Gastrocnemius medialis (tissue), 4 donors: Measurements from ENCODE around the gene PCSK5. TPM values are rescaled to one million over a fixed set of nuclear protein-coding genes. Genes with fewer than 3 reads are reported as not detected.

ENCODE experiments used
- ATAC-seq, 2 donors: fragments of 150-250 bp; one replicate each; pipeline ENCODE4 v1.9.1; 2016
- DNase-seq, 2 donors: peaks; one replicate each; pipeline ENCODE4 v3.0.0-alpha.2; 2019
- H3K27ac ChIP-seq, 4 donors: fragments of 200-600 bp; sonication (generic); 1 replicate in 1 of 4; 2 replicates in 3 of 4; pipeline ENCODE4 v1.5.1; 2016 to 2018; ENCODE audit warnings: mild to moderate bottlenecking in 2 of 4, moderate library complexity in 1 of 4
- H3K27me3 ChIP-seq, 3 donors: fragments of 200-600 bp; sonication (generic) in 2 of 3; 1 replicate in 1 of 3; 2 replicates in 2 of 3; pipeline versions ENCODE4 v1.5.1 to v1.6.0; 2016 to 2019; ENCODE audit warnings: mild to moderate bottlenecking in 1 of 3, moderate library complexity in 1 of 3
- H3K36me3 ChIP-seq, 2 donors: fragments of 200-600 bp; sonication (generic) in 1 of 2; one replicate each; pipeline ENCODE4 v1.5.1; 2017 to 2018
- H3K4me1 ChIP-seq, 2 donors: fragments of 200-600 bp; sonication (generic) in 1 of 2; one replicate each; pipeline ENCODE4 v1.5.1; 2016 to 2017; ENCODE audit warnings: mild to moderate bottlenecking in 2 of 2
- H3K4me3 ChIP-seq, 4 donors: fragments of 200-600 bp; sonication (generic) in 3 of 4; 1 replicate in 1 of 4; 2 replicates in 3 of 4; pipeline ENCODE4 v1.5.1; 2016 to 2019; ENCODE audit warnings: mild to moderate bottlenecking in 2 of 4
- H3K9me3 ChIP-seq, 3 donors: fragments of 200-600 bp; sonication (generic) in 2 of 3; 1 replicate in 1 of 3; 2 replicates in 2 of 3; pipeline ENCODE4 v1.5.1; 2016 to 2019
- POLR2A ChIP-seq, 2 donors: fragments of 450-650 bp; IDR thresholded peaks; one replicate each; pipeline ENCODE4 v1.6.1; 2017; ENCODE audit warnings: antibody characterized with exemption in 2 of 2, mild to moderate bottlenecking in 2 of 2, moderate library complexity in 2 of 2
- in situ Hi-C, 4 donors: fragments of 200-750 bp; cut with MboI; loops; one replicate each; pipeline versions ENCODE4 v1.15.0 to v1.8.0; 2017; ENCODE audit warnings: low sequenced_read_pairs in 4 of 4
- intact Hi-C: fragments of 100-400 bp; cut with DNase I; formaldehyde crosslinking; loops from one replicate; pipeline ENCODE4 v1.15.1; 2023; ENCODE audit warnings: low total_unique reads
- total RNA-seq, 4 donors: library from RNA; depleted of rRNA; stranded (reverse); fragments of >200 nt; gene quantifications; one replicate each; pipeline versions ENCODE4 v1.1.0 to v1.2.3, GENCODE V29; 2016
- TF ChIP-seq, protein P1 (sequence below), 5 experiments: fragments of 450-650 bp in 3 of 5; fragments of 200-600 bp in 2 of 5; sonication (generic) in 2 of 5; IDR thresholded peaks in 4 of 5; conservative IDR thresholded peaks in 1 of 5; 1 replicate in 4 of 5; 2 replicates in 1 of 5; pipeline ENCODE4 v1.5.1; 2016 to 2019; ENCODE audit warnings: antibody characterized with exemption in 5 of 5, mild to moderate bottlenecking in 3 of 5, moderate library complexity in 3 of 5

PCSK5 gene
- total RNA-seq, 4 donors from 2014 or later, result 1.3 to 8.3 (median 3.2) TPM

DNA sequence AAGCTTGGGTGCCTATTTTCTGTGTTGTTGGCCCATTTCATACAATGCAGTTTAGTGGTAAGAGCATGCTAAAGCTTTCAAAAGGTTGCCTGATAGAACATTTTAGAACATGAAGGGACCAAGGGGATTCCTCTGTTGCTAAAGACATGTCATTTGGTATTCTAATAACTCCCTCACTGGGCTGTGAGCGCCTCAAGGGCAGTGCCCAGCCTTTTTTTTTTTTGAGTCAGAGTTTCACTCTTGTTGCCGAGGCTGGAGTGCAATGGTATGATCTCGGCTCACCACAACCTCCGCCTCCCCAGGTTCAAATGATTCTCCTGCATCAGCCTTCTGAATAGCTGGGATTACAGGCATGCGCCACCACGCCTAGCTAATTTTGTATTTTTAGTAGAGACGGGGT, 77.1 kb downstream of the PCSK5 start:
- no peak overlapping the region for H3K27ac ChIP-seq
- no peak overlapping the region for H3K4me3 ChIP-seq
- peaks cover 0 to 7% of the 10 kb centered on the region in 2 donors for H3K4me1 ChIP-seq
- ATAC-seq (no peak), DNase-seq (no peak)
- no peaks in the 10 kb centered on the region for H3K36me3 ChIP-seq
- intact Hi-C loops (no loop called here), in situ Hi-C loops (no loop called here)
- H3K27me3 ChIP-seq, result no peaks in the 10 kb centered on the region
- H3K9me3 ChIP-seq, result no peaks in the 10 kb centered on the region
- no peak for TF ChIP-seq POLR2A (IDR thresholded peaks at IDR 0.05)
- TF ChIP-seq, protein P1, sequence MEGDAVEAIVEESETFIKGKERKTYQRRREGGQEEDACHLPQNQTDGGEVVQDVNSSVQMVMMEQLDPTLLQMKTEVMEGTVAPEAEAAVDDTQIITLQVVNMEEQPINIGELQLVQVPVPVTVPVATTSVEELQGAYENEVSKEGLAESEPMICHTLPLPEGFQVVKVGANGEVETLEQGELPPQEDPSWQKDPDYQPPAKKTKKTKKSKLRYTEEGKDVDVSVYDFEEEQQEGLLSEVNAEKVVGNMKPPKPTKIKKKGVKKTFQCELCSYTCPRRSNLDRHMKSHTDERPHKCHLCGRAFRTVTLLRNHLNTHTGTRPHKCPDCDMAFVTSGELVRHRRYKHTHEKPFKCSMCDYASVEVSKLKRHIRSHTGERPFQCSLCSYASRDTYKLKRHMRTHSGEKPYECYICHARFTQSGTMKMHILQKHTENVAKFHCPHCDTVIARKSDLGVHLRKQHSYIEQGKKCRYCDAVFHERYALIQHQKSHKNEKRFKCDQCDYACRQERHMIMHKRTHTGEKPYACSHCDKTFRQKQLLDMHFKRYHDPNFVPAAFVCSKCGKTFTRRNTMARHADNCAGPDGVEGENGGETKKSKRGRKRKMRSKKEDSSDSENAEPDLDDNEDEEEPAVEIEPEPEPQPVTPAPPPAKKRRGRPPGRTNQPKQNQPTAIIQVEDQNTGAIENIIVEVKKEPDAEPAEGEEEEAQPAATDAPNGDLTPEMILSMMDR (IDR thresholded peaks at IDR 0.05 in 4 of 5, conservative IDR thresholded peaks at IDR 0.05 in 1 of 5), result no peak

DNA sequence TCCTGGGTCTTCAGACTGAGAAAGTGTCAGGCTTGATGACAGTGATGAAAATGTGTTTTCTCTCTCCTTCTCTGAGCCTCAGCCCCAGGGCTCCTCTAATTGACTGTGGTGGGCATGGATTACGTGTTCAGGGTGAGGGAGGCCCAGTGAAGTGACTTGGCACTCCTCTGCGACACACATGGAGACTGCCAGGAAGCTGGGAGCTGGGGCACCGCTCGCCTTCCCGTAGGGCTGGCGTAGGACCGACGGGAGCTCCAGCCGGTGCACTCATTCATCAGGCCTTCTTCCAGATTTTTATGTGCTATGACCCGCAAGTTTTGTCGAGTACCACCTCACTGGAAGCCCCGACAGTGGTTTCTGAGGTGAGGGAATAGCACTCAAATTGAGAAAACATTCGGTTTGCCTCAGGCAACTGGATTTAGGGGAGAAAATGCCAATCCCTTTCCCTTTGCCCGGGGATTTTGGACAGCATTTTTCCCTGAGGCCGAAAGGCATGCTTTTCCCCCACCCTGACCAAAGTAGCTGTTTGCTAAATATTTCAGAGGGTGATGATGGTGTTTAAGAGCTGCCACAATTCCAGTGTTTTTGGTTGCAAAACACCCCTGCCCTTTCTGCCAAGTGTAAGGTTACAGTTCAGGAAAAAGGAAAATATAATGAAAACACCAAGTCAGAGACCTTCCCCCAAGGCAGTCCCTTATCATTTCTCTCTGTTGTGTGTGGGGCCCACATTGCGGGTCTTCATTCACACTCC, 83.7 kb downstream of the PCSK5 start:
- no peaks in the 10 kb centered on the region for H3K27me3 ChIP-seq
- DNase-seq, result no peak
- H3K4me3 ChIP-seq, result no peak overlapping the region
- intact Hi-C loops, result no loop called here
- H3K9me3 ChIP-seq, result no peaks in the 10 kb centered on the region
- H3K36me3 ChIP-seq, result no peaks in the 10 kb centered on the region
- H3K27ac ChIP-seq, result no peak overlapping the region
- ATAC-seq, result no peak
- H3K4me1 ChIP-seq, result no peaks in the 10 kb centered on the region
- no peak for TF ChIP-seq POLR2A (IDR thresholded peaks at IDR 0.05)
- TF ChIP-seq, protein P1 (IDR thresholded peaks at IDR 0.05 in 4 of 5, conservative IDR thresholded peaks at IDR 0.05 in 1 of 5), result no peak
- in situ Hi-C loops, result no loop called here

- no peaks in the 10 kb centered on the region for H3K9me3 ChIP-seq
- no peaks in the 10 kb centered on the region for H3K27me3 ChIP-seq
- intact Hi-C loops (no loop called here), in situ Hi-C loops (no loop called here)
- no peak overlapping the region for H3K4me3 ChIP-seq
- no peak overlapping the region for H3K27ac ChIP-seq
- no peaks in the 10 kb centered on the region for H3K36me3 ChIP-seq
- no peak for ATAC-seq
- no peak for DNase-seq
- no peaks in the 10 kb centered on the region for H3K4me1 ChIP-seq
- TF ChIP-seq, protein P1 (IDR thresholded peaks at IDR 0.05 in 4 of 5, conservative IDR thresholded peaks at IDR 0.05 in 1 of 5), result no peak
- no peak for TF ChIP-seq POLR2A (IDR thresholded peaks at IDR 0.05)
These were observed 84.6 kb downstream of the PCSK5 start for GRCh38 chr9:75975071-75975470.

GRCh38 chr9:75976549-75976948, 86.1 kb downstream of the PCSK5 start:
- H3K27me3 ChIP-seq, result no peaks in the 10 kb centered on the region
- DNase-seq (no peak), ATAC-seq (no peak)
- in situ Hi-C loops, result no loop called here
- no peaks in the 10 kb centered on the region for H3K36me3 ChIP-seq
- H3K4me1 ChIP-seq, result no peaks in the 10 kb centered on the region
- intact Hi-C loops, result no loop called here
- no peaks in the 10 kb centered on the region for H3K9me3 ChIP-seq
- TF ChIP-seq, protein P1 (IDR thresholded peaks at IDR 0.05 in 4 of 5, conservative IDR thresholded peaks at IDR 0.05 in 1 of 5), result no peak
- TF ChIP-seq POLR2A (IDR thresholded peaks at IDR 0.05), result no peak
- H3K4me3 ChIP-seq, result no peak overlapping the region
- no peak overlapping the region for H3K27ac ChIP-seq

- no peaks in the 10 kb centered on the region for H3K9me3 ChIP-seq
- no peaks in the 10 kb centered on the region for H3K36me3 ChIP-seq
- in situ Hi-C loops, result no loop called here
- no peak overlapping the region for H3K4me3 ChIP-seq
- ATAC-seq, result no peak
- DNase-seq, result no peak
- H3K27ac ChIP-seq, result no peak overlapping the region
- no peaks in the 10 kb centered on the region for H3K27me3 ChIP-seq
- intact Hi-C loops, result no loop called here
- TF ChIP-seq, protein P1 (IDR thresholded peaks at IDR 0.05 in 4 of 5, conservative IDR thresholded peaks at IDR 0.05 in 1 of 5), result no peak
- TF ChIP-seq POLR2A (IDR thresholded peaks at IDR 0.05), result no peak
- no peaks in the 10 kb centered on the region for H3K4me1 ChIP-seq
These were observed 88.9 kb downstream of the PCSK5 start for GRCh38 chr9:75979362-75979761.
